Heart left ventricle (tissue), 13 donors: ENCODE data around the gene CLCN3.

Experiments used
- POLR2A ChIP-seq, 2 donors: fragments of 450-650 bp; IDR thresholded peaks; one replicate each; pipeline ENCODE4 v1.6.1; 2017; ENCODE audit warnings: antibody characterized with exemption in 2 of 2, mild to moderate bottlenecking in 2 of 2, moderate library complexity in 2 of 2
- TF ChIP-seq, protein P1 (sequence below), 12 donors: fragments of 200-600 bp; sonication (generic) in 4 of 12; IDR thresholded peaks; one replicate each; pipeline versions ENCODE4 v1.5.0 to v1.8.0; 2018 to 2022; ENCODE audit warnings: antibody characterized with exemption in 12 of 12, mild to moderate bottlenecking in 5 of 12
- donor health status: ischemic (EF 13 %, LVEDD 7.1; RV severe dilation, severe dysfunction).
- donor health status: DM: no; HTN: yes; CAD: no.
- donor health status: DM: no; HTN: no; CAD: no.
- donor health status: ischemic (EF 25% LVEDD 6.9; RV normal size, moderate dysfunction).
- donor health status: ischemic (EF 25% LVEDD 5.7; RV mildly dilated, moderate dysfunction).
- donor health status: ischemic (EF 35%, LVEDD 5.7; RV mildly dilated, moderate dysfunction).
- donor health status: nonischemic (EF 11% LVEDD 7.7; RV severe dilation, severe dysfunction).
- donor health status: DM: yes; HTN: yes; CAD: no.
- donor health status: PGD.
- donor health status: ischemic (EF 29% LVEDD 5.4; RV normal size, mild dysfunction).
- donor health status: nonischemic (EF 23%, LVEDD 6.1; RV moderate dilation, normal function).

GRCh38 chr4:169644802-169645201 is 24.4 kb downstream of the CLCN3 start:
- TF ChIP-seq POLR2A (IDR thresholded peaks at IDR 0.05): no peak
- TF ChIP-seq, protein P1, sequence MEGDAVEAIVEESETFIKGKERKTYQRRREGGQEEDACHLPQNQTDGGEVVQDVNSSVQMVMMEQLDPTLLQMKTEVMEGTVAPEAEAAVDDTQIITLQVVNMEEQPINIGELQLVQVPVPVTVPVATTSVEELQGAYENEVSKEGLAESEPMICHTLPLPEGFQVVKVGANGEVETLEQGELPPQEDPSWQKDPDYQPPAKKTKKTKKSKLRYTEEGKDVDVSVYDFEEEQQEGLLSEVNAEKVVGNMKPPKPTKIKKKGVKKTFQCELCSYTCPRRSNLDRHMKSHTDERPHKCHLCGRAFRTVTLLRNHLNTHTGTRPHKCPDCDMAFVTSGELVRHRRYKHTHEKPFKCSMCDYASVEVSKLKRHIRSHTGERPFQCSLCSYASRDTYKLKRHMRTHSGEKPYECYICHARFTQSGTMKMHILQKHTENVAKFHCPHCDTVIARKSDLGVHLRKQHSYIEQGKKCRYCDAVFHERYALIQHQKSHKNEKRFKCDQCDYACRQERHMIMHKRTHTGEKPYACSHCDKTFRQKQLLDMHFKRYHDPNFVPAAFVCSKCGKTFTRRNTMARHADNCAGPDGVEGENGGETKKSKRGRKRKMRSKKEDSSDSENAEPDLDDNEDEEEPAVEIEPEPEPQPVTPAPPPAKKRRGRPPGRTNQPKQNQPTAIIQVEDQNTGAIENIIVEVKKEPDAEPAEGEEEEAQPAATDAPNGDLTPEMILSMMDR (IDR thresholded peaks at IDR 0.05): no peak
